GM12875 (cell line): Measurements from ENCODE around the gene PKIG.

Experiments
- H3K4me3 ChIP-seq: one replicate; pipeline ENCODE4 v1.5.1; 2011; ENCODE audit warnings: low read depth, low read length, control low read depth
- CTCF ChIP-seq: IDR thresholded peaks from 2 replicates; pipeline ENCODE4 v1.5.1; 2011; ENCODE audit warnings: low read depth, mild to moderate bottlenecking, control low read depth, inconsistent platforms, low read length, moderate library complexity, borderline replicate concordance; ENCODE audit not compliant: insufficient read depth

Gene PKIG

DNA sequence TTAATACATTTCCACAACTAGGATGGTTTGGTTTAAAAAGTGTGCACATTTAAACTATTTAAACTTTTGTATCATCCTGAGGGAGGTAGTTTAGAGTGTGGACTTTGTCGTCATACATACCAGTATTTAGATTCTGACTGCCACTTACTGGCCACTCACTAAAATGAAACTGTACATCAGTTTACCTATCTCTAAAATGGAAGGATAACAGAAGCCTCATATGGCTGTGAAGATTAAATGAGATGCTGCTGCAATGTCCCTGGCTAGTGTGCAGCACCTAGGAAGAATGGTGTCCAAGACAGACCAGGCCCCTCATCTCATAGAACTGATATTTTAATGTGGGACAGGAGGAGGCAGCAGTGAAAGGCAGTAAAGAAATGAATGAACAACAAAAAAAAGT lies 12.0 kb upstream of the PKIG start:
- H3K4me3 ChIP-seq = no peak overlapping the region
- no peak for TF ChIP-seq CTCF

DNA sequence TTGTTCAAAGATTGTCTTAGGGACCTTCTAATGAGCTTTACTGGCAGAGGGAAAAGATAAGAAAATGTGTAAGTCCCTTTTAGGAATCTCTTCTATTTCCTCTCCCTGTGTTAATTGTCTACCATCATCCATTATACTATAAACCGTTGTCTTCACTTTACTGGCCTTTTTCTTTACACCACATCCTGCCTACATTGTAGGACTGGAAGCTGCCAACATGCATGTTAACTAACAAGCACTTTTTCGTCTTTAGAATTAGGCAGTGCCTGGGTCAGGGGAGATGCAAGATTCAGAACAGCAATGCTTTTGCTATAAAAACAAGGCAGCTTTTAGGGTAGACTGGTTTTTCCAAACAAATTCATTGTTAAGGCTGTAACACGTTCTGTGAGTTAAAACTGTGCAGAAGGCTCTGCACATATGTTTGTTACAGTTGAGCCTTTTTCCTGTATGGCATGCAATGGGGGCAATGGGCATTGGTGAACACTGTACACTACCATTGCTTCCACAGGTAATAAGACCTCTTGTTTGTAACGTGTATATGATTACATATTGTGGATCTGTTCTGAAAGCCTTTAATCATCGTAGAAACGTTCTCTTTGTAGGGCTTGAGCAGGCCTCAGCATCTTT lies 10.9 kb upstream of the PKIG start:
- TF ChIP-seq CTCF = no peak
- H3K4me3 ChIP-seq = no peak overlapping the region

DNA sequence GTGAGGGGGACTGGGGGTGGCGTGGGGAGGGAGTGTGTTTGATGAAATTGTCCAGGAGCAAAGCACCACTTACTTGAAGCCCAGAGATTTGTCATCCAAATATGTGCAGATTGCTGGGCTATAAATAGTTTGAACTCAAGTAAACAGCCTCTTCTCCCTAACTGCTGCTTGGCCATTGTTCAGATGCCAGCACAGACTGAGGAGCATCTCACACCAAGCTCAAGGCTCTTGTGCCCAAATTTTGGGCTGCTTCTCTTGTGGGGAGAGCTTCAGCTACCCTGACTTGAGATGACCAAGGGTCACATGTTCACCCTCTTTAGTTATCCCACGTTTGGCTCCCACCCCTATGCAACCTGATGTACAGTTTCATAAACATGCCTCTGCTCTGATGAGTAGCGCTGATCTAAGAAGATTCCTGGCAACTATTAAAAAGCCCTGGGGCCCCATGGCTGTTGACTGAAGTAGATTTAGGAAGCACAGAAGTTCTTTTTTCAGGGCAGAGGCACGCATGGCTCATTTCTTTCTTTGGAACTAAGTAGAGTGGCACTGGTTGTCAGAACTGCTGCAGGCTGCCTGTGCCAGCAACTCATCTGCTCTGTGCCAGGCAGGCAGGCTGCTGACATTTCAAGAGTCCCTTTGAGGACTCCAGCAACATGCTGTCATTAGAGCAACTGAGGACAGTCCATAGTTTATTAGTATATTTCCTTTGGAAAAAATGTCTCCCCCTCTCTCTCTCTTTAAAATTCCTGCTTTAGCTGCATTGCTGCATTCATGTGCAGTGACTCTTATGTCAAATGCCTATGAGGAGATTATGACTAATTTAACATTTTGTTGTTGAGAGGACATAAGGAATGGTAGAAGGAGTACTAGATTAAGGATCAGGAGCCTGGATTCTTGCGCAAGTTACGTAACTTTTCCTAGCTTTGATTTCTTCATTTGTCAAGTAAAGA lies 9.6 kb upstream of the PKIG start:
- TF ChIP-seq CTCF = no peak

GRCh38 chr20:44573501-44573869 lies 8.9 kb upstream of the PKIG start:
- no peak overlapping the region for H3K4me3 ChIP-seq
- TF ChIP-seq CTCF = no peak

More for the DNA sequence above, 9.6 kb upstream of the PKIG start:
- H3K4me3 ChIP-seq = no peak overlapping the region

DNA sequence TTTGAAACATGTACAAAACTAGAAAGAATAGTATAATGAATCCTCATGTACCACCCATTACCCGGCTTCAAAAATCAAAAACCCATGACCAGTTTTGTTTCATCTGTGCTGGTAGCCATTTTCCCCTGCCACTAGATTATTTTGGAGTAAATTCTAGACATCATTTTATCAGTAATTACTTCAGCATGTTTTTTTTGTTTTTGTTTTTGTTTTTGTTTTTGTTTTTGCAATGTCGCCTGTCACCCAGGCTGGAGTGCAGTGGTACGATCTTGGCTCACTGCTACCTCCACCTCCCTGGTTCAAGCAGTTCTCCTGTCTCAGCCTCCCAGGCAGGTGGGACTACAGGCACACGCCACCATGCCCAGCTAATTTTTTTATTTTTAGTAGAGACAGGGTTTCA lies 8.0 kb upstream of the PKIG start:
- TF ChIP-seq CTCF = no peak
- no peak overlapping the region for H3K4me3 ChIP-seq

DNA sequence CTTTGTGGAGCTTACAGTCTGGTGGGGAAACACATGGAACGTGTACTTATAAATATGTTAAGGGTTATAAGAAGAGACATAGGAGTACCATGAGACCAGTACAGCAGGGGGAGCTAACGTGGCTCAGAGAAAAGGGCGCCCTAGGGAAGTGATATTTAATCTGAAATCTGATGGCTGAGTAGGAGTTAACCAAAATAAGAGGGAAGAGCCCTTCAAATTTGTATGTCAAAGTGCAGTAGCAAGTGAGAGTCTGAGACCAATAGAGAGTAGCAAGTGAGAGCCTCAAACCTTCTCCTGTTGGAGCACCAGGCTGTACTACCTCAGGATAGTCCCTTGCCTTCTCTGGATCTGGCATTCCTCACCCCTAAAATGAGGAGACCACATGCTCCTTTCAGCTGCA lies 6.1 kb upstream of the PKIG start:
- H3K4me3 ChIP-seq = no peak overlapping the region
- TF ChIP-seq CTCF = peak; percentile 48; the same call in 1 of the 2 replicates
